Measurements from ENCODE around the gene GABRG1.

GABRG1 gene

GRCh38 chr4:46123913-46124755 is at the start of gene GABRG1:
Gene GABRG1 (minus strand): TSS chr4:46124054. CDS start chr4:46123913, 141 bp downstream.
- DNase-seq (ENCODE audit: low read depth in 2 of 2), result no peak

- no peak for DNase-seq (ENCODE audit: low read depth in 2 of 2)
Observed at GRCh38 chr4:46146993-46147392, 23.1 kb upstream of the GABRG1 start.

GRCh38 chr4:46131498-46132057 is 7.7 kb upstream of the GABRG1 start:
- no peak for DNase-seq (ENCODE audit: low read depth in 2 of 2)

GRCh38 chr4:46124773-46125413 is 1.0 kb upstream of the GABRG1 start:
- DNase-seq (ENCODE audit: low read depth in 2 of 2), result no peak

GRCh38 chr4:46081674-46082073 is 42.2 kb downstream of the GABRG1 start:
- no peak for DNase-seq (ENCODE audit: low read depth in 2 of 2)

- DNase-seq (ENCODE audit: low read depth in 2 of 2), result no peak
Observed at GRCh38 chr4:46081248-46081647, 42.6 kb downstream of the GABRG1 start.

- no peak for DNase-seq (ENCODE audit: low read depth in 2 of 2)
Observed at GRCh38 chr4:46073778-46074177, 50.1 kb downstream of the GABRG1 start.

- no peak for DNase-seq (ENCODE audit: low read depth in 2 of 2)
Observed at GRCh38 chr4:46051392-46051791, 72.5 kb downstream of the GABRG1 start.

- no peak for DNase-seq (ENCODE audit: low read depth in 2 of 2)
Observed at GRCh38 chr4:46032056-46032455, 91.8 kb downstream of the GABRG1 start.

- no peak for DNase-seq (ENCODE audit: low read depth in 2 of 2)
Observed at GRCh38 chr4:46016306-46016705, 107.5 kb downstream of the GABRG1 start.

GRCh38 chr4:45992728-45993127 is 131.1 kb downstream of the GABRG1 start:
- no peak for DNase-seq (ENCODE audit: low read depth in 2 of 2)

GRCh38 chr4:45989775-45990174 is 134.1 kb downstream of the GABRG1 start:
- no peak for DNase-seq (ENCODE audit: low read depth in 2 of 2)

GRCh38 chr4:45987858-45988257 is 136.0 kb downstream of the GABRG1 start:
- DNase-seq (ENCODE audit: low read depth in 2 of 2), result no peak
